Rectal smooth muscle tissue (tissue), 1 donor: ENCODE measurements around the gene EDN2.

Source experiments
- H3K27ac ChIP-seq: one replicate; pipeline ENCODE4 v1.7.0; 2013; ENCODE audit warnings: low read depth, low read length, inconsistent platforms
- H3K27me3 ChIP-seq: one replicate; pipeline ENCODE4 v1.7.0; 2013; ENCODE audit warnings: low read length; ENCODE audit not compliant: control insufficient read depth, insufficient read depth
- H3K36me3 ChIP-seq: one replicate; pipeline ENCODE4 v1.7.0; 2013; ENCODE audit warnings: low read length; ENCODE audit not compliant: control insufficient read depth, insufficient read depth
- H3K4me1 ChIP-seq: one replicate; pipeline ENCODE4 v1.7.0; 2013; ENCODE audit warnings: low read length; ENCODE audit not compliant: control insufficient read depth, insufficient read depth
- H3K4me3 ChIP-seq: one replicate; pipeline ENCODE4 v1.7.0; 2013; ENCODE audit warnings: low read length
- H3K9ac ChIP-seq: one replicate; pipeline ENCODE4 v1.7.0; 2013; ENCODE audit warnings: low read length

The EDN2 gene

GRCh38 chr1:41514381-41514780 is 29.9 kb upstream of the EDN2 start:
- Histone ChIP-seq H3K27ac (no peak overlapping the region), H3K4me3 (no peak overlapping the region), H3K9ac (no peak overlapping the region), H3K27me3 (peaks cover 2% of the 10 kb centered on the region), H3K36me3 (no peaks in the 10 kb centered on the region), H3K4me1 (peaks cover 9% of the 10 kb centered on the region)

- H3K27ac ChIP-seq: no peak overlapping the region
Measured at GRCh38 chr1:41513383-41513735, 28.9 kb upstream of the EDN2 start.

GRCh38 chr1:41512701-41513382 is 28.4 kb upstream of the EDN2 start:
- Histone ChIP-seq H3K36me3 (no peaks in the 10 kb centered on the region), H3K9ac (no peak overlapping the region), H3K4me1 (peaks cover 9% of the 10 kb centered on the region), H3K4me3 (no peak overlapping the region), H3K27ac (no peak overlapping the region), H3K27me3 (peaks cover 2% of the 10 kb centered on the region)

More at GRCh38 chr1:41513383-41513735, 28.9 kb upstream of the EDN2 start:
- peaks cover 2% of the 10 kb centered on the region for H3K27me3 ChIP-seq
- no peaks in the 10 kb centered on the region for H3K36me3 ChIP-seq
- no peak overlapping the region for H3K4me3 ChIP-seq
- no peak overlapping the region for H3K9ac ChIP-seq
- H3K4me1 ChIP-seq: peaks cover 9% of the 10 kb centered on the region

GRCh38 chr1:41511239-41511540 is 26.7 kb upstream of the EDN2 start:
- H3K27ac ChIP-seq: no peak overlapping the region
- no peaks in the 10 kb centered on the region for H3K36me3 ChIP-seq
- H3K4me3 ChIP-seq: no peak overlapping the region

GRCh38 chr1:41510531-41511238 is 26.2 kb upstream of the EDN2 start:
- Histone ChIP-seq H3K27me3 (peaks cover 1% of the 10 kb centered on the region), H3K36me3 (no peaks in the 10 kb centered on the region), H3K4me3 (no peak overlapping the region), H3K4me1 (peaks cover 1% of the 10 kb centered on the region), H3K9ac (no peak overlapping the region), H3K27ac (no peak overlapping the region)

More at GRCh38 chr1:41511239-41511540, 26.7 kb upstream of the EDN2 start:
- Histone ChIP-seq H3K4me1 (peaks cover 4% of the 10 kb centered on the region), H3K27me3 (peaks cover 2% of the 10 kb centered on the region), H3K9ac (no peak overlapping the region)

GRCh38 chr1:41509270-41509671 is 24.8 kb upstream of the EDN2 start:
- Histone ChIP-seq H3K4me3 (no peak overlapping the region), H3K27ac (no peak overlapping the region), H3K36me3 (no peaks in the 10 kb centered on the region), H3K9ac (no peak overlapping the region), H3K4me1 (no peaks in the 10 kb centered on the region), H3K27me3 (no peaks in the 10 kb centered on the region)

- H3K27ac ChIP-seq: no peak overlapping the region
- H3K36me3 ChIP-seq: no peaks in the 10 kb centered on the region
- H3K27me3 ChIP-seq: no peaks in the 10 kb centered on the region
- H3K9ac ChIP-seq: no peak overlapping the region
- no peak overlapping the region for H3K4me3 ChIP-seq
- no peaks in the 10 kb centered on the region for H3K4me1 ChIP-seq
Measured at GRCh38 chr1:41508290-41508689, 23.8 kb upstream of the EDN2 start.

GRCh38 chr1:41507836-41508235 is 23.4 kb upstream of the EDN2 start:
- Histone ChIP-seq H3K4me1 (no peaks in the 10 kb centered on the region), H3K4me3 (no peak overlapping the region), H3K27ac (no peak overlapping the region), H3K27me3 (no peaks in the 10 kb centered on the region), H3K9ac (no peak overlapping the region), H3K36me3 (no peaks in the 10 kb centered on the region)

- Histone ChIP-seq H3K27ac (no peak overlapping the region), H3K36me3 (no peaks in the 10 kb centered on the region), H3K9ac (no peak overlapping the region), H3K4me3 (no peak overlapping the region), H3K4me1 (no peaks in the 10 kb centered on the region), H3K27me3 (no peaks in the 10 kb centered on the region)
Measured at GRCh38 chr1:41507110-41507720, 22.7 kb upstream of the EDN2 start.

- H3K27me3 ChIP-seq: no peaks in the 10 kb centered on the region
- H3K9ac ChIP-seq: no peak overlapping the region
- H3K36me3 ChIP-seq: no peaks in the 10 kb centered on the region
- no peak overlapping the region for H3K27ac ChIP-seq
- H3K4me3 ChIP-seq: no peak overlapping the region
- peaks cover 7% of the 10 kb centered on the region for H3K4me1 ChIP-seq
Measured at GRCh38 chr1:41504114-41505035, 19.9 kb upstream of the EDN2 start.

- Histone ChIP-seq H3K27ac (no peak overlapping the region), H3K4me1 (peaks cover 7% of the 10 kb centered on the region), H3K36me3 (no peaks in the 10 kb centered on the region), H3K4me3 (no peak overlapping the region), H3K9ac (no peak overlapping the region), H3K27me3 (no peaks in the 10 kb centered on the region)
Measured at GRCh38 chr1:41503538-41504113, 19.1 kb upstream of the EDN2 start.

- Histone ChIP-seq H3K27me3 (no peaks in the 10 kb centered on the region), H3K36me3 (no peaks in the 10 kb centered on the region), H3K4me1 (peaks cover 7% of the 10 kb centered on the region), H3K27ac (no peak overlapping the region), H3K9ac (no peak overlapping the region), H3K4me3 (no peak overlapping the region)
Measured at GRCh38 chr1:41502912-41503311, 18.4 kb upstream of the EDN2 start.
